Keratinocyte (primary cell): ENCODE data around the gene ALG14.

ENCODE experiments used
- CTCF ChIP-seq, 3 experiments: IDR thresholded peaks in 1 of 3; conservative IDR thresholded peaks in 1 of 3; optimal IDR thresholded peaks in 1 of 3; 2 replicates in 2 of 3; 3 replicates in 1 of 3; pipeline versions ENCODE3 to v1.5.1; 2011; ENCODE audit warnings: low read length in 3 of 3, mild to moderate bottlenecking in 3 of 3, moderate library complexity in 2 of 3, control low read depth in 1 of 3, inconsistent platforms in 1 of 3; ENCODE audit not compliant: insufficient read depth in 2 of 3; ENCODE audit errors: extremely low read depth in 1 of 3
- EZH2 ChIP-seq: IDR thresholded peaks from one replicate; pipeline ENCODE4 v1.6.1; 2012; ENCODE audit warnings: inconsistent platforms, mild to moderate bottlenecking, low read length, moderate library complexity

GRCh38 chr1:94954263-94955220 is 118.2 kb downstream of the ALG14 start:
- TF ChIP-seq CTCF (optimal IDR thresholded peaks at IDR 0.05 in 1 of 3, IDR thresholded peaks at IDR 0.05 in 1 of 3, conservative IDR thresholded peaks at IDR 0.05 in 1 of 3; ENCODE audit: extremely low read depth in 1 of 3, insufficient read depth in 2 of 3, low read length in 3 of 3) (no peak), EZH2 (no peak)
